H9 (cell line): ENCODE measurements around the gene TMPRSS11A. TPM values are rescaled to one million over a fixed set of nuclear protein-coding genes. Genes with fewer than 3 reads are reported as not detected.

Experiments
- DNase-seq: peaks from one replicate; pipeline ENCODE4 v3.0.0-alpha.2; 2017
- H2AFZ ChIP-seq: one replicate; pipeline ENCODE4 v1.6.1; 2013; ENCODE audit warnings: mild to moderate bottlenecking, low read length, control low read depth, moderate library complexity
- H2AK5ac ChIP-seq: 2 replicates; pipeline ENCODE4 v1.6.1; 2013; ENCODE audit warnings: low read length, control low read depth, mixed read lengths; ENCODE audit not compliant: insufficient read length
- H2BK120ac ChIP-seq: one replicate; pipeline ENCODE4 v1.6.1; 2013; ENCODE audit warnings: low read depth, mild to moderate bottlenecking, low read length, control low read depth, inconsistent platforms; ENCODE audit not compliant: poor library complexity, severe bottlenecking
- H2BK12ac ChIP-seq: 2 replicates; pipeline ENCODE4 v1.6.1; 2013; ENCODE audit warnings: low read length, control low read depth, mixed read lengths, low read depth; ENCODE audit not compliant: insufficient read length
- H2BK15ac ChIP-seq: 2 replicates; pipeline ENCODE4 v1.6.1; 2013; ENCODE audit warnings: low read depth, low read length, control low read depth
- H2BK20ac ChIP-seq: one replicate; pipeline ENCODE4 v1.6.1; 2013; ENCODE audit warnings: low read depth, mild to moderate bottlenecking, low read length, control low read depth, inconsistent platforms; ENCODE audit not compliant: poor library complexity, severe bottlenecking
- H2BK5ac ChIP-seq: 2 replicates; pipeline ENCODE4 v1.6.1; 2013; ENCODE audit warnings: low read length, control low read depth, mixed read lengths; ENCODE audit not compliant: insufficient read length
- H3K14ac ChIP-seq: 2 replicates; pipeline ENCODE4 v1.6.1; 2013; ENCODE audit warnings: low read length, control low read depth; ENCODE audit not compliant: insufficient read depth
- H3K18ac ChIP-seq: 2 replicates; pipeline ENCODE4 v1.6.1; 2013; ENCODE audit warnings: low read depth, mild to moderate bottlenecking, mixed read lengths, low read length, control low read depth; ENCODE audit not compliant: insufficient read length
- H3K23ac ChIP-seq: 2 replicates; pipeline ENCODE4 v1.6.1; 2013; ENCODE audit warnings: low read length, control low read depth, mixed read lengths, low read depth; ENCODE audit not compliant: insufficient read length
- H3K23me2 ChIP-seq: 2 replicates; pipeline ENCODE4 v1.6.1; 2013; ENCODE audit warnings: low read depth, mild to moderate bottlenecking, mixed read lengths, low read length, control low read depth; ENCODE audit not compliant: insufficient read length, poor library complexity, severe bottlenecking
- H3K27ac ChIP-seq: 2 replicates; pipeline ENCODE4 v1.5.1; 2013; ENCODE audit warnings: low read length, control low read depth, mixed read lengths, low read depth; ENCODE audit not compliant: insufficient read length
- H3K27me3 ChIP-seq: 2 replicates; pipeline ENCODE4 v1.6.1; 2013; ENCODE audit warnings: low read length, control low read depth, inconsistent platforms; ENCODE audit not compliant: insufficient read depth
- H3K4ac ChIP-seq: 2 replicates; pipeline ENCODE4 v1.6.1; 2013; ENCODE audit warnings: low read depth, mild to moderate bottlenecking, control low read depth, inconsistent platforms, low read length, moderate library complexity
- H3K4me1 ChIP-seq: 2 replicates; pipeline ENCODE4 v1.6.1; 2013; ENCODE audit warnings: low read length, control low read depth, inconsistent platforms; ENCODE audit not compliant: insufficient read depth
- H3K4me2 ChIP-seq: 2 replicates; pipeline ENCODE4 v1.6.1; 2013; ENCODE audit warnings: low read length, control low read depth, mixed read lengths; ENCODE audit not compliant: insufficient read length, insufficient read depth
- H3K56ac ChIP-seq: 2 replicates; pipeline ENCODE4 v1.6.1; 2013; ENCODE audit warnings: low read depth, mild to moderate bottlenecking, mixed read lengths, low read length, control low read depth; ENCODE audit not compliant: insufficient read length
- H3K79me1 ChIP-seq: 2 replicates; pipeline ENCODE4 v1.6.1; 2013; ENCODE audit warnings: low read depth, mild to moderate bottlenecking, moderate library complexity, low read length, control low read depth, inconsistent platforms; ENCODE audit not compliant: insufficient read depth, poor library complexity, severe bottlenecking
- H3K79me2 ChIP-seq: 2 replicates; pipeline ENCODE4 v1.6.1; 2013; ENCODE audit warnings: low read length, control low read depth, inconsistent platforms; ENCODE audit not compliant: insufficient read depth
- H3K9ac ChIP-seq: 2 replicates; pipeline ENCODE4 v1.6.1; 2013; ENCODE audit warnings: low read length, control low read depth, mixed read lengths; ENCODE audit not compliant: insufficient read length; ENCODE audit errors: extremely low read depth
- H3K9me3 ChIP-seq: one replicate; pipeline ENCODE4 v1.6.1; 2013; ENCODE audit warnings: low read depth, low read length, inconsistent platforms; ENCODE audit not compliant: control insufficient read depth
- H3T11ph ChIP-seq: one replicate; pipeline ENCODE4 v1.6.1; 2013; ENCODE audit warnings: mild to moderate bottlenecking, low read length, control low read depth, inconsistent platforms
- H4K20me1 ChIP-seq: one replicate; pipeline ENCODE4 v1.6.1; 2013; ENCODE audit not compliant: control insufficient read depth, insufficient read length, insufficient read depth
- H4K5ac ChIP-seq: 2 replicates; pipeline ENCODE4 v1.6.1; 2013; ENCODE audit warnings: low read depth, mild to moderate bottlenecking, mixed read lengths, low read length, control low read depth; ENCODE audit not compliant: insufficient read length
- H4K8ac ChIP-seq: replicated peaks from 2 replicates; pipeline ENCODE4 v1.6.1; 2013; ENCODE audit warnings: low read length, control low read depth, mixed read lengths, low read depth; ENCODE audit not compliant: insufficient read length
- H4K91ac ChIP-seq: 2 replicates; pipeline ENCODE4 v1.6.1; 2013; ENCODE audit warnings: low read depth, mild to moderate bottlenecking, moderate library complexity, mixed read lengths, low read length, control low read depth; ENCODE audit not compliant: insufficient read length
- H3K27ac Mint-ChIP-seq, 3 experiments: 2 replicates in 2 of 3; 3 replicates in 1 of 3; pipeline ENCODE4 v1.8.0; 2020 to 2021; ENCODE audit warnings: mixed read lengths in 3 of 3, mild to moderate bottlenecking in 1 of 3, moderate library complexity in 1 of 3
- H3K27me3 Mint-ChIP-seq: 2 replicates; pipeline ENCODE4 v1.8.0; 2021; ENCODE audit warnings: low read depth, mild to moderate bottlenecking, moderate library complexity, mixed read lengths
- H3K36me3 Mint-ChIP-seq, 3 experiments: 2 replicates in 2 of 3; 3 replicates in 1 of 3; pipeline ENCODE4 v1.8.0; 2020 to 2021; ENCODE audit warnings: low read depth in 3 of 3, mixed read lengths in 3 of 3; ENCODE audit not compliant: insufficient read depth in 1 of 3
- H3K4me1 Mint-ChIP-seq, 2 experiments: 2 replicates each; pipeline ENCODE4 v1.8.0; 2020; ENCODE audit warnings: mixed read lengths in 2 of 2
- H3K4me3 Mint-ChIP-seq, 2 experiments: 2 replicates in 1 of 2; 3 replicates in 1 of 2; pipeline ENCODE4 v1.8.0; 2020 to 2021; ENCODE audit warnings: mild to moderate bottlenecking in 2 of 2, mixed read lengths in 2 of 2, moderate library complexity in 1 of 2
- H3K9me3 Mint-ChIP-seq, 2 experiments: 2 replicates in 1 of 2; 3 replicates in 1 of 2; pipeline ENCODE4 v1.8.0; 2020; ENCODE audit warnings: mild to moderate bottlenecking in 2 of 2, mixed read lengths in 2 of 2, moderate library complexity in 1 of 2
- WGBS: extraction: QIAGEN DNeasy Blood & Tissue Kit; methylation state at CpG from one replicate; pipeline ENCODE4 v1.1.7; 2013; ENCODE audit warnings: missing lambda C conversion rate, low lambda C conversion rate, mixed read lengths; ENCODE audit not compliant: insufficient read length; ENCODE audit errors: extremely low coverage; 5-methylcytosine and 5-hydroxymethylcytosine counted together
- total RNA-seq: library from RNA; stranded (reverse); gene quantifications from 2 replicates; pipeline ENCODE4 v1.2.1, GENCODE V29; 2021
- TF ChIP-seq, protein P1 (sequence below): fragments of 200-600 bp; sonication (generic); conservative IDR thresholded peaks from 3 replicates; pipeline ENCODE4 v1.8.0; 2021; ENCODE audit warnings: antibody characterized with exemption, mild to moderate bottlenecking

Gene TMPRSS11A
- total RNA-seq, 1 experiment from 2014 or later: not detected

DNA sequence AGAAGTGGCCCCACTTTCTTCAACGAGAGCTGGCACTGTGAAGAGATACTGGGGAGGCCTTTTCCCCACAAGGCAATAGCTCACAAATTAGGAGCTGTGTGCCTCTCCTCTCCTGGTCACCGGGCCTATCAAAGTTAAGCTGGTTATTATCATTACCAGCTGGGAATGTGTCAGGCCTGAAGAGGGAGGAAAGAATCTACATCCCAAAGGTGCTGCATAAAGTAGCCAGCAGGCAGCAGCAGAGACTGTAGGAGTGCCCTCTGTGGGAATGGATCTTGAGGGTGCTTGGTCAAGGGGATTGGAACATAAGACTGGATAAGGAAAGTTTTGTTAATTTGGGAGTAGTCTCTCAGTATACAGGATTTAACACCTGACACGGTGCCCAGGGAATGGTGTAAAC, 70.4 kb downstream of the TMPRSS11A start:
- Histone ChIP-seq H3K27me3 (no peaks in the 10 kb centered on the region), H2BK5ac (no peak overlapping the region), H3K9me3 (no peaks in the 10 kb centered on the region), H3K79me2 (no peaks in the 10 kb centered on the region), H3K4me2 (no peak overlapping the region), H3K56ac (no peak overlapping the region), H3K4me1 (no peaks in the 10 kb centered on the region), H4K20me1 (no peaks in the 10 kb centered on the region), H3K23ac (no peak overlapping the region), H3K79me1 (no peaks in the 10 kb centered on the region), H2BK15ac (no peak overlapping the region), H3K27ac (no peak overlapping the region), H2BK120ac (no peak overlapping the region), H3K9ac (no peak overlapping the region), H3K4ac (no peak overlapping the region), H2AK5ac (no peak overlapping the region), H3T11ph (no peak overlapping the region), H2BK20ac (no peak overlapping the region), H3K18ac (no peak overlapping the region), H2AFZ (no peak overlapping the region), H4K5ac (no peak overlapping the region), H3K23me2 (no peaks in the 10 kb centered on the region), H2BK12ac (no peak overlapping the region), H4K91ac (no peak overlapping the region), H4K8ac (no peak overlapping the region), H3K14ac (no peak overlapping the region)
- Mint-ChIP-seq H3K36me3 (no peaks in the 10 kb centered on the region), H3K4me3 (no peak overlapping the region), H3K9me3 (no peaks in the 10 kb centered on the region; a peak in 1 of 5 replicates), H3K27ac (no peak overlapping the region), H3K27me3 (no peaks in the 10 kb centered on the region), H3K4me1 (peaks cover 8 to 11% of the 10 kb centered on the region in 2 experiments)
- TF ChIP-seq, protein P1, sequence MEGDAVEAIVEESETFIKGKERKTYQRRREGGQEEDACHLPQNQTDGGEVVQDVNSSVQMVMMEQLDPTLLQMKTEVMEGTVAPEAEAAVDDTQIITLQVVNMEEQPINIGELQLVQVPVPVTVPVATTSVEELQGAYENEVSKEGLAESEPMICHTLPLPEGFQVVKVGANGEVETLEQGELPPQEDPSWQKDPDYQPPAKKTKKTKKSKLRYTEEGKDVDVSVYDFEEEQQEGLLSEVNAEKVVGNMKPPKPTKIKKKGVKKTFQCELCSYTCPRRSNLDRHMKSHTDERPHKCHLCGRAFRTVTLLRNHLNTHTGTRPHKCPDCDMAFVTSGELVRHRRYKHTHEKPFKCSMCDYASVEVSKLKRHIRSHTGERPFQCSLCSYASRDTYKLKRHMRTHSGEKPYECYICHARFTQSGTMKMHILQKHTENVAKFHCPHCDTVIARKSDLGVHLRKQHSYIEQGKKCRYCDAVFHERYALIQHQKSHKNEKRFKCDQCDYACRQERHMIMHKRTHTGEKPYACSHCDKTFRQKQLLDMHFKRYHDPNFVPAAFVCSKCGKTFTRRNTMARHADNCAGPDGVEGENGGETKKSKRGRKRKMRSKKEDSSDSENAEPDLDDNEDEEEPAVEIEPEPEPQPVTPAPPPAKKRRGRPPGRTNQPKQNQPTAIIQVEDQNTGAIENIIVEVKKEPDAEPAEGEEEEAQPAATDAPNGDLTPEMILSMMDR: peak; percentile 66
- peak; percentile 48 for DNase-seq
- WGBS: no CpG with 5 or more reads among the region's 3 CpGs
